Non-pigmented ciliary epithelial cell (primary cell): ENCODE measurements around the gene GCDH.

Experiments
- DNase-seq: peaks from one replicate; pipeline ENCODE4 v3.0.0-alpha.2; 2010; ENCODE audit warnings: low read depth

Gene GCDH

GRCh38 chr19:12940897-12941296, 49.9 kb downstream of the GCDH start:
- DNase-seq = no peak

GRCh38 chr19:12943437-12944044, 52.6 kb downstream of the GCDH start:
- DNase-seq = no peak

GRCh38 chr19:12944104-12944674, 53.2 kb downstream of the GCDH start:
- DNase-seq = no peak

GRCh38 chr19:12945479-12946091, 54.6 kb downstream of the GCDH start, which contains the start of gene RAD23A:
Gene RAD23A, plus strand, starts transcription at chr19:12945862. Its CDS starts 87 bp downstream, at chr19:12945949.
- peak; percentile 80 for DNase-seq

GRCh38 chr19:12946092-12946721, 55.2 kb downstream of the GCDH start:
- peak; percentile 43 for DNase-seq

- no peak for DNase-seq
Observed at GRCh38 chr19:12946731-12947496, 56.0 kb downstream of the GCDH start.

- DNase-seq = no peak
Observed at GRCh38 chr19:12947702-12948611, 57.0 kb downstream of the GCDH start.

- no peak for DNase-seq
Observed at GRCh38 chr19:12948612-12949362, 57.8 kb downstream of the GCDH start.
